Anterior cingulate cortex (tissue), 58 donors: ENCODE measurements around the gene ZNF3.

Experiments
- DNase-seq, 58 donors: peaks; one replicate each; lab custom pipeline; 2025; lab: John Stamatoyannopoulos, UW

ZNF3 gene

DNA sequence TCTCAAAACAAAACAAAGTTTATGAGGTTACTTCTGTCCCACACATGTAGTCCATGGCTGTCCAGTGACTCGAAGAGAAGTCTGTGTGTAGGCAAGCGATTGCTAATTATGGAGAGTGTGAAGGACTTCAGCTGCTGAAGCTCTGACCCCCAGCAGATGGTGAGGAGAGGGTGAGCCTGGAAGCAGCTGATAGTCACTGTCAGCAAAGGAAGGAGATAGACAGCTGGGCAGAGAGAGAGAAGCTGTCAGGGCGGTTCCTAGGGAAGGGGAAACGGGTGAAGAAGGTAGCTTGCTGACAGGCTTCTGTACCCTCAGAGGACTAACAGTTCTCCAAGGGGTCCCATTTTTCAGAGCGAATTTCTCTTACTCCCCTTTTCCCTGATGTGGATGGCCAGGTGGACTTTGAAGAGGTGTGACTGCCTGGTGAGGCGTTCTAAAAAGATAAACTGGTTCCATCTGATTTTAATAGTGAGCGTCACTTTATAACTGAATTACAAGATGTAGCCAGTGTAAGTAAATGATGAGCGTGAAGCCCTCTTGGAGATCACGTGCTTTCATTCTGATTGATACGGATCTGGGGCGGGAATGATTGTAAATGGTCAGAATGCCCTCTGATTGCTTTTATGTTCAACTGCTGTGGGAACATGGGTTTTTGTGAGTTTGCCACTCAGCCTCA, 19.9 kb downstream of the ZNF3 start:
- DNase-seq = no peak

DNA sequence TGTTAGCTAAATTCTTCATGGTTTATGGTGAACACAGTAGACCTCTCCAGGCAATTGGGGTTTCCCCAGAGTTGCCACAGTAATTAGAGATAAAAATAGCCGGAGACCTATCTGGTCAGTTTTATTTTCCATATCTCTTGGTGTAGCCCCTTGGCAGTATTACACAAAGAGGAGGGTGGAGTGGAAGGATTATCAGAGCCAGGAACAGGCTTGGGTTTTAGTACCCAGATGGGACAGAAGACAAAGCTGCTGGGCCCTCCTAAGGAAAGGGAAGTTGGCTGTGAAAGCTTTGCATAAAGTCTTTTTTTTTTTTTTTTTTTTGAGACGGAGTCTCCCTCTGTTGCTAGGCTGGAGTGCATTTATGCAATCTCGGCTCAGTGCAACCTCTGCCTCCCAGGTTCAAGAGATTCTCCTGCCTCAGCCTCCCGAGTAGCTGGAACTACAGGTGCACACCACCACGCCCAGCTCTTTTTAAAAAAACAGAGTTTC, 22.2 kb downstream of the ZNF3 start:
- no peak for DNase-seq

DNA sequence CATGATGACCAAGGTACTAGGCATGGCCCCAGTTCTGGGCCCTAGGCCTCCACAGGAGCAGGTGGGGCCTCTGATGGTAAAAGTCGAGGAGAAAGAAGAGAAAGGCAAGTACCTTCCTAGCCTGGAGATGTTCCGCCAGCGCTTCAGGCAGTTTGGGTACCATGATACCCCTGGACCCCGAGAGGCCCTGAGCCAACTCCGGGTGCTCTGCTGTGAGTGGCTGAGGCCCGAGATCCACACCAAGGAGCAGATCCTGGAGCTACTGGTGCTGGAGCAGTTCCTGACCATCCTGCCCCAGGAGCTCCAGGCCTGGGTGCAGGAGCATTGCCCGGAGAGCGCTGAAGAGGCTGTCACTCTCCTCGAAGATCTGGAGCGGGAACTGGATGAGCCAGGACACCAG, 24.5 kb downstream of the ZNF3 start:
- DNase-seq = no peak

DNA sequence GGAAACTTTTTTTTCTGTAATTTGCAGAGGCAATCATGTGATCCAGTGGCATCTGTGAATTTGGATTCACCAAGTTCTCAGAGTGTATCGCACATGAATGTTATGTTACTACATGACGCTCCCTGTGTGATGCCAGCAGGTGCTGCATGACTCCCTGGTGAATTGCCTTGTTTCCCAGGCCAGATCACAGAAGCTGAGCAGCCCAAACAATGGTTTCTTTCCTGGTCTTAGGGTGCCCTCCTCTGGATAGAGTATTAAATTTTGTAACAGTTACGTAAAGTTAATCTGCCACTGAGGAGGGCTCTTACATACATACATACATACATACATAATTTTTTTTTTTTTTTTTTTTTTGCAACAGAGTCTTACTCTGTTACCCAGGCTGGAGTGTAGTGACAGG, 28.3 kb downstream of the ZNF3 start:
- peak in 52 of 58 donors; percentile 2 to 86 (median 40) for DNase-seq

DNA sequence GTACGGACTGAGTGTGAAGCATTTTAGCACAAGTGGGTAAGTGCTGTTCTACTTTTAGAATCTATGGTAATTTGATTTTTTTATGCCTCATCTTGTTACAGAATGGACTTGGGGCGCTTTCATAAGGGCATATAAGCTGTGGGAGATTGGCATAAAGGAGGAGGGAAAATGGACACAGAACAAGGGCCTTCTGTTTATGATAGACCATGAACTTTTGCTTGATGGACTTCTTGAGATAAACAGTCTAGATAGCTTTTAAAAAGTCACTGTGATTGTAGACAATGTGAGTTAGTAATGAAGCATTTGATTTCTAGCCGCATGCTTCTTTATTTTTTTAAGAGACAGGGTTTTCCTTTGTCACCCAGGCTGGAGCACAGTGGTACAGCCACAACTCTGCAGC, 29.9 kb downstream of the ZNF3 start:
- no peak for DNase-seq

DNA sequence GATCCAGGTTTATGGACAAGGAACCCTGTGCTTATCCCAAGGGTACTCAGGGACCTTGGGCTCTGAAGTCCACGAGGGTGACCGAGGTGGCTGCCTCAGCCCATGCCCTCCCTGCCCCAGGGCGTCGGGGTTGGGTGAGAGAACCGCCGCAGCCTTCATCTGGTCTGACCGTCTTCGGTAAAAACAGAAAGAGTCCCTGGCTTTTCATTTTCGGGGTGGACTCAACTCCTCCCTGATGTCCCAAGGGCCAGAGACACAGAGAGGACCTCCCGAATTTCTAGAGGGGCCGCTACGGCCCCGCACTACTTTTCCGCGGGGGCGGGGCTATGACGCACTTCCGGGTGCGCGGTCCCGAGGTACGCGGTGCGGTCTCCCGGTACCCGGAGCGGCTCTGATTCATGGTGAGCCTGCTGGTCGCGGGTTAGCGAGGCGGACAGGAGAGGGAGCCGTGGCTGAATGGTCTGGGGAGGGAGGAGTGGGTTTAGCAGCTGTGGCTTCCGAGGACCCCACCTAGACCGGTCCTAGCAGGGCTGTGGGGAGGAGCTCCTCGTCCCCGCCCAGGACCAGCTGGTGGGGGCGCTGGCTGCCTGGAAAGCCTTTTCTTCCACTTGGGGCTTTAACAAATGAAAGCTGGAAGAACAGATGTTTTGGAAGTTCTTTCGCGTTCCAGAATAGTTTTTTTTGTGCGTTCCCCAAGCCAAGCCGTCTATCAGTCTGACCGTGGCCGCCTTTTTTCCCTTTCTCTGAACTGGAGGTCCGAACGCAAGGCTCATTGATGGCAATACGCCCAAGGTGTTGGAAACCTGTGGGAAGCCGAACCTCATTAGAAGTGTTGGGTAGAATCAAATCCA, 31.9 kb downstream of the ZNF3 start, which contains the start of gene ZSCAN21:
Gene ZSCAN21 (plus strand): TSS at position 334 of the 851 bp plus-strand sequence. CDS start 7,233 bp downstream, outside the sequence.
- DNase-seq = peak; percentile 14 to 90 (median 78)

DNA sequence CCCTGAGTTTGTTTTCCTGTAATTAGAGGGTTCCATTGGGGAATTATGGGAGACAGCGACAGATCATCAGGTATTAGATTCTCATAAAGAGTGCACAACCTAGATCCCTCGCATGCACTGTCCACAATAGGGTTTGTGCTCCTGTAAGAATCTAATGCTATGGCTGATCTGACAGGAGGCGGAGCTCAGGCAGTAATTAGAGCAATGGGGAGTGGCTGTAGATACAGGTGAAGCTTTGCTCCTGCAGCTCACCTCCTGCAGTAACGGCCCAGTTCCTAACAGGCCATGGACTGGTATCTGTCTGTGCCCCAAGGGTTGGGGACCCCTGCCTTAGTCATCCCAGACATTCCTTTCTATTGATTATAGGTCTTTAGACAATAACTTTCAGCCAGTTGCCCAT, 32.8 kb downstream of the ZNF3 start:
- DNase-seq = no peak

DNA sequence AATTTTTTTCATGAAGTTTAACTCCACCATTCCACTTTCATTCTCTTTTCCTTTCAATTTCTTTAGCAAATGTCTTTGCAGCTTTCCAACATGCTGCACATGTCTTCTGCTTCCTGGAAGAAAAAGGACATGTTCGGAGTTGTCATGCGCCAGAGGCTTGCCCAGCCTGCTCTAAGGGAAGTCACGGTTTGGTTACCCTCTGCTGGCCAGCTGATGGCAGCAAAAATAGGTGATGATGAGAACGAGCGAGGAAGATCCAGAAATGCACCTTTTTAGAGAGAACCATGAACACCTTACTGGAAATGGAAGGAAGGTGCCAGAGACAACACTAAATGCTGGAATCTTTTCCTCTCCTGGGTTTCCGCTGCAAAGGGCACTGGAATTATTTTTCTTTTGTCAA, 36.8 kb downstream of the ZNF3 start:
- peak in 7 of 58 donors; percentile 1 to 30 (median 3) for DNase-seq

DNA sequence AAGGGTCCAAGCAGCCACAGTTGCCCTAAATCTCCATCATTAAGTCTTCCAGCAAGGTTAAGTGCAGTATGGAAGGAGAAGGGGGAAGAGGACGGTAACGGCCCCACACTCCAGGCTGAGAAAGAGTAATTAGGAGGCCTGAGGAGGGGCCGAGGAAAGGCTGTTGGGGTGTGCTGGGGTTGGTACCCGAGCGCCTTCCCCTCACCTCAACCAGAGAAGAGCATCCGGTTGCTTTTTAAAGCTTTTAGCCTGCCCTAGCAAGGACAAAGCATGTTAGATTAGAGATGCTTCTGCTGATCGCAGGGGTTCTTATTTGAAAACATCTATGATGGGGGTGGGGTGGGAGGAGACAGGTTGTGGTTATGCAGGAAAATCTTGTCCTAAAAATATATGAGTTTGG, 40.9 kb downstream of the ZNF3 start:
- DNase-seq = no peak

DNA sequence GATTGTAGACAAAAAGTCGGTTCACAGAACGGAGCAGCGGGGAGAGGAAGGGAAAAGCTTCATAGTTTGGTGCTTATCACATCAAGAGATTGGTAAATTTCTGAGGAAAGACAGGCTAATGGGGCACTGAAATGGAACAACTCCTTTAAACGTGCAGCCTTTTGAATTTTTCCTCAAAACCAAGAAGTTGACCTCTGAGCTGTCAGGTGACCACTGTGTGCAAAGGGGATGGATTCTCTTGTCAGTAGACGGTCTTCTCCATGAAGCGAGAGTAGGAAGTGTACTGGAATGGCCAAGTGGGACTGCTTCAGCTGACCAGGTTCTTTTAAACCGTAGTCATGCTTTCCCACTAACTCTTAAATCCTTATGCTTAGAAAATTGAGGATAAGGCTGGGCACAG, 43.2 kb downstream of the ZNF3 start:
- no peak for DNase-seq

DNA sequence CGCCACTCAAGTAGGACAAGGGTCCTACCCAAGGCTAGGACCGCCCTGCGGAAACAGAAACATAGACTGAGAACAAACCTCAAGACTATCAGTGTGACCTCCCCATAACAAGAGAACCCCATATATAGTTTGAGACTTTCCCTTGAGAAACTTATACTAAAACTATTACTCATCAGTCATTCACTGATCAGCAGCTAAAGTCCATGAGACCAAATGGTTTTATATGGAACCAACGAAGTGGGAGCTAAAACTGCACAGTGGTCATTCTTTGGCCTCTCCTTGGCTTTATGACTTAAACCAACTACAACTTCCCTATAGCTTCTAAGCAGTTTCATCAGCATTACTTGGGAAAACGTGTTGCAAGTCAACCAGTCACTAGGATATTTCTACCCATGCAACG, 45.6 kb downstream of the ZNF3 start:
- DNase-seq = no peak

DNA sequence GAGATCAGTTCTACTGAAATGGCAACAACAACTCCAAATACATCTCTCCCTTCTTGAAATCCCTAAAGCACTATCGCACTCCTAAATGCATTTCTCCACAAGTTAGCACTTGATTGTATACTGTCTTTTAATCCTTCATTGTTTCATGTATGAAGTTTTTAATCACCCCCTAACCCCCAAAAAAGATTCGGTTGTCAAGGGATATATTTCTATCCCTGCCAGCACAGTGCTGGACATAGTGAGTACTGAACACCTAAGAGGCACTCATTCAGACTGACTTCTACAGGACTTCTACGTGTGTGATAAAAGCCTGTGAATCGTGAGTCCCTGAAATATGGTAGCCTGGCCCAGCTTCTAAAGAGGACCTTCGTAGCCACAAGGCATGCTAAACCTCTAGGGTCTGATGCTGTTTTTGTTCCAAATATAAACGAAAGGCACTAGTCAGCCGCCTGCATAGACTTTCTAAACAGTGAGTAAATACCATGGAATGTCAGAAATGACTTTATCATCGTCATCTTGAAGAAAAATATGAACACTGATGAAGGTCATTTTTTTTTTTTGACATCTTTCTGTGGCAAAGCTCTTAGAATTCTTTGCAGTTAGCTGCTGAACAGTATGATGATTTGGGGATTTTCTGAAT, 46.5 kb downstream of the ZNF3 start:
- DNase-seq = no peak

DNA sequence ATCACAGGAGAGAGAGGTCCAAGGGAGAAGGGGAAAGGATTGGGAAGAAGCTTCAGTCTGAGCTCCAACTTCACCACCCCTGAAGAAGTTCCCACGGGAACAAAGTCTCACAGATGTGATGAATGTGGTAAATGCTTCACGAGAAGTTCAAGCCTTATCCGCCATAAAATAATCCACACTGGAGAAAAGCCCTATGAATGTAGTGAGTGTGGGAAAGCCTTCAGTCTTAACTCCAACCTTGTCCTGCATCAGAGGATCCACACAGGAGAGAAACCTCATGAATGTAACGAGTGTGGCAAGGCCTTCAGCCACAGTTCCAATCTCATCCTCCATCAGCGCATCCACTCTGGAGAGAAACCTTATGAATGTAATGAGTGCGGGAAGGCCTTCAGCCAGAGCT, 48.0 kb downstream of the ZNF3 start:
- DNase-seq = no peak

DNA sequence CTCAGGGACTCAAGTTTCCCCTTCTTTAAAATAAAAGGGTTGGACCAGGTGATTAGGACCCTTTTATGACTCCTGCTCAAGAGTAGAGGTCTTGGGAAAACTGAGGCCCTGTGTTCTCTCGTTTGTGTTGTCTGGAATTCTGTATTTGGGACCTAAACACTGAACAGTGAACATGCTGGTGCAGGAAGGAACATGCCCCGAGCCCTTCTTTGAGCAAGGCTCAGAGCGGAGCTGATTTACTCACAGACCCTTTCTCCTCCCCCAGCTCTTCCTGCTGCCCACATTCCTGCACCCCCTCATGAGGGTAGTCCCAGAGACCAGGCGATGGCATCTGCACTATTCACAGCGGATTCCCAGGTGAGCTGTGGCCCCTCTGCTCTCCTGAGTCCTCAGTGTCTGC, 51.9 kb downstream of the ZNF3 start:
- DNase-seq = no peak

DNA sequence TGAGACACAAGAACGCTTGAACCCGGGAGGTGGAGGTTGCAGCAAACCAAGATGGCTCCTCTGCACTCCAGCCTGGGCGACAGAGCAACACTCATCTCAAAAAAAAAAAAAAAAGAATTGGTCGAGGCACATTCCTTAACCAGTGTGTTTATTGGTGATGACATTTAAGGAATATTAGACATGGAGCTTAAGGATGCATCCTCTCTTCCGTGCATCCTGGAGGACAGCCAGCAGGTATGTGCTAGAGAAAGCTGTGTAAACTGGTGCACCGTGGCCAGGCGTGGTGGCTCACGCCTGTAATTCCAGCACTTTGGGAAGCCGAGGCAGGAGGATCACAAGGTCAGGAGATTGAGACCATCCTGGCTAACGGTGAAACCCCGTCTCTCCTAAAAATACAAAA, 54.3 kb downstream of the ZNF3 start:
- no peak for DNase-seq

DNA sequence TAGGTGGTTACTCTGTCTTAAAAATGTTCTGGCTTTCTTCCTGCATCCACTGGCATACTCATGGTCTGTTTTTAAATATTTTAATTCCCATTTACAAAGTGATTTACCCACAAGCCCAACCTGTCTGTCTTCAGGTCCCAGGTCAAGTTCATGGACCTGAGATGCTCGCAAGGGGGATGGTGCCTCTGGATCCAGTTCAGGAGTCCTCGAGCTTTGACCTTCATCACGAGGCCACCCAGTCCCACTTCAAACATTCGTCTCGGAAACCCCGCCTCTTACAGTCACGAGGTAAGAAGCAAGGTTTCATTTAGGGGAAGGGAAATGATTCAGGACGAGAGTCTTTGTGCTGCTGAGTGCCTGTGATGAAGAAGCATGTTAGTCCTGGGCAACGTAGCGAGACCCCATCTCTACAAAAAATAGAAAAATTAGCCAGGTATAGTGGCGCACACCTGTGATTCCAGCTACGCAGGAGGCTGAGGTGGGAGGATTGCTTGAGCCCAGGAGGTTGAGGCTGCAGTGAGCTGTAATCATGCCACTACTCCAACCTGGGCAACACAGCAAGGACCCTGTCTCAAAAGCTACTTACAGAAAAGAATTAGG, 57.4 kb downstream of the ZNF3 start:
- no peak for DNase-seq

DNA sequence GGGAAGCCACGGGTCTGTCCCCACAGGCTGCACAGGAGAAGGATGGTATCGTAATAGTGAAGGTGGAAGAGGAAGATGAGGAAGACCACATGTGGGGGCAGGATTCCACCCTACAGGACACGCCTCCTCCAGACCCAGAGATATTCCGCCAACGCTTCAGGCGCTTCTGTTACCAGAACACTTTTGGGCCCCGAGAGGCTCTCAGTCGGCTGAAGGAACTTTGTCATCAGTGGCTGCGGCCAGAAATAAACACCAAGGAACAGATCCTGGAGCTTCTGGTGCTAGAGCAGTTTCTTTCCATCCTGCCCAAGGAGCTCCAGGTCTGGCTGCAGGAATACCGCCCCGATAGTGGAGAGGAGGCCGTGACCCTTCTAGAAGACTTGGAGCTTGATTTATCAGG, 58.0 kb downstream of the ZNF3 start:
- no peak for DNase-seq

DNA sequence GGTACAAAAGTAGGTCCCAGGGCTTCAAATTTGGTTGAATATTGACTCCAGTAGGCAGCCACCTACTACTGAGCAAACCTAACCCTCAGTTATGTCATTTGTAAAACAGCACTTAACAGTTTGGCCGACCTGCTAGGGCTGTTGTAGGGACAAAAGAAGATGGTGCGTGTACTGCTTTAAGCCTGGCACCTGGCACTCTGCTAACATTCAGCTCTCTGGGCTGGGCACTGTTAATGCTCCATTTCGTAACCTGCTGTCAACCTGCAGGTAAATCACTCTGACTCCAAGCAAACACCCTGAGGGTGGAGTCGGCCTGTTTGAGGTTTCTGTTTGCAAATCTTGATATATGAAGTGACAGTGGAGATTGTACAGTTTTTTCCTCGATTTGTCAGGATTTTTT, 58.9 kb downstream of the ZNF3 start:
- no peak for DNase-seq

DNA sequence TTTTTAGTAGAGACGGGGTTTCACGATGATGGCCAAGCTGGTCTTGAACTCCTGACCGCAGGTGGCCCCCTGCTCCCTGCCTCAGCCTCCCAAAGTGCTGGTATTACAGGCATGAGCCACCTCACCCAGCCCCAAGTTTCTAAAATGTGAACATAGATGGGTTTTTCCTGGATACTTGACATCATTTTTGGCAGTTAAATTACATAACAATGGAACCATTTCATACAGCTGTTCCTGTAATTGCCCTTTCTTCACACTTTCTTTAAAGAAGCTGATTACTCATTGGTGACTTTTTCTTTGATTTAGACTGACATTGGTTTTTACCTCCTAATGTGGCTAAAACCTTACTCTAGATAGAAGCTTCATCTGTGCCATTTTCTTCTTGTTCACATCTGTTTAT, 60.2 kb downstream of the ZNF3 start:
- DNase-seq = no peak
